BLaER1 treated with 17β-estradiol and CSF1 and Interleukin-3, amounts not matched to agents 10 nM and 100 nM (cell line): ENCODE data around the gene PPM1N.
"Not testable (repeated sequence)": the region's sequence is repeated elsewhere in the genome, so short reads cannot be mapped to it uniquely, and the experiment has no call there.

Source experiments
- H3K27ac ChIP-seq, 11 experiments: shearing (Covaris generic); formaldehyde crosslinking; 2 replicates each; pipeline ENCODE4 v1.8.1; 2022
- H3K27me3 ChIP-seq, 11 experiments: shearing (Covaris generic); formaldehyde crosslinking; 2 replicates each; pipeline ENCODE4 v1.8.1; 2022
- H3K36me3 ChIP-seq, 11 experiments: shearing (Covaris generic); formaldehyde crosslinking; 2 replicates each; pipeline ENCODE4 v1.8.1; 2022
- H3K4me1 ChIP-seq, 10 experiments: shearing (Covaris generic); formaldehyde crosslinking; 2 replicates each; pipeline ENCODE4 v1.8.1; 2022
- H3K4me2 ChIP-seq, 11 experiments: shearing (Covaris generic); formaldehyde crosslinking; 2 replicates each; pipeline ENCODE4 v1.8.1; 2022
- H3K4me3 ChIP-seq, 10 experiments: shearing (Covaris generic); formaldehyde crosslinking; 2 replicates each; pipeline ENCODE4 v1.8.1; 2022
- H3K9ac ChIP-seq, 11 experiments: shearing (Covaris generic); formaldehyde crosslinking; 2 replicates each; pipeline ENCODE4 v1.8.1; 2022
- H3K9me3 ChIP-seq, 11 experiments: shearing (Covaris generic); formaldehyde crosslinking; replicated peaks in 1 of 11; 2 replicates each; pipeline ENCODE4 v1.8.1; 2022
- H4K20me1 ChIP-seq, 11 experiments: shearing (Covaris generic); formaldehyde crosslinking; 2 replicates each; pipeline ENCODE4 v1.8.1; 2022
- Cebpa-rat ChIP-seq, 11 experiments: shearing (Covaris generic); IDR thresholded peaks; 2 replicates each; pipeline ENCODE4 v1.8.1; 2022

PPM1N gene

DNA sequence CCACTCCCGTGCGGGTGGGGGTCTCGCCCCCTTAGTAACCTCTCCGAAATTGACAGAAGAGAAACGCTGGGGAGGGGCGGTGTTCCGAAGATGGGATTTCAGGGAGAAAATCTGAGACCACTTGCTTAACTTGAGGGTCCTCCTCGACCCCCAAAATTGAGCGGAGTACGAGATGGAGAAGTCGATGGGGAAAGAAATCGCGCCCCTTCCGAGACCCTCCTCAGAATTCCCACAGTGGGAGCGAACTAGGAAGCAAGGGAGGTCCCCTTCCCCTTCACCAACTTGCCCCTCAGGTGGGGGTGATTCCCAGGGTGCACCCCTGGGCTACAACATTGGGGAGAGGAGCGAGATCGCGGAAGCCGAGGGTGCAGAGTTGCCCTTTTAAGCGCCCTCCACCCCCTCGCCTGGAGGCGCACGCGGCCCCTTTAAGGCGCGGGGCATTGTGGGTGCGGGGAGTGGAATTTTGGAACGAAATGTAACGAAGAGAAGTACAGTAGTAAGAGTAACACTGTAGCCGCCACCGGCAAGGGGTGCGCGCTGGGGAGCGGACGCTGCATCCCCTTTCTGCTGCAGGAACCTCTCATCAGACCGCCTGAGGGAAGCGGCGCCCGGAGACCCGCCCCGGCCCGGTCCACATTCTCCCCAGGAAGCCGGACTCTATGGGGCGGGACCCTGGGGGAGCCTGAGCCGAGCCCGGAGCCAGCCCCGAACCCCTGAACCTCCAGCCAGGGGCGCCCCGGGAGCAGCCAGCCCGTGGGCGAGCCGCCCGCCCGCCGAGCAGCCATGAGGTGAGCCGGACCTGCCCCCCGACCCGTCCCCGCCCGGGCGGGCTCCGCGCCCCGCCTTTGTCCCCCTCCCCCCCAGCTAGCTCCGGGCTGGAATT, 9.0 kb downstream of the PPM1N start, which contains the start of gene VASP:
TSS of gene VASP (plus strand) at position 491 of the 883 bp plus-strand sequence. CDS start at position 784, 293 bp downstream.
- Histone ChIP-seq H3K9ac (peak within 1 kb of the TSS; percentile 89 to 97 (median 93)), H3K27ac (peak within 1 kb of the TSS; percentile 84 to 94 (median 90)), H4K20me1 (peaks cover 5 to 44% (median 37%) of the 10 kb centered on the region in 11 experiments; a peak in 17 of 22 replicates), H3K9me3 (no peaks in the 10 kb centered on the region), H3K4me3 (peak within 1 kb of the TSS; percentile 80 to 99 (median 97)), H3K4me1 (peaks cover 48 to 69% (median 57%) of the 10 kb centered on the region in 10 experiments), H3K4me2 (peak within 1 kb of the TSS; percentile 91 to 99 (median 95)), H3K36me3 (peaks cover 0 to 35% (median 8%) of the 10 kb centered on the region in 11 experiments; a peak in 12 of 22 replicates), H3K27me3 (no peaks in the 10 kb centered on the region)
- no peak for TF ChIP-seq Cebpa-rat (IDR thresholded peaks at IDR 0.05)

DNA sequence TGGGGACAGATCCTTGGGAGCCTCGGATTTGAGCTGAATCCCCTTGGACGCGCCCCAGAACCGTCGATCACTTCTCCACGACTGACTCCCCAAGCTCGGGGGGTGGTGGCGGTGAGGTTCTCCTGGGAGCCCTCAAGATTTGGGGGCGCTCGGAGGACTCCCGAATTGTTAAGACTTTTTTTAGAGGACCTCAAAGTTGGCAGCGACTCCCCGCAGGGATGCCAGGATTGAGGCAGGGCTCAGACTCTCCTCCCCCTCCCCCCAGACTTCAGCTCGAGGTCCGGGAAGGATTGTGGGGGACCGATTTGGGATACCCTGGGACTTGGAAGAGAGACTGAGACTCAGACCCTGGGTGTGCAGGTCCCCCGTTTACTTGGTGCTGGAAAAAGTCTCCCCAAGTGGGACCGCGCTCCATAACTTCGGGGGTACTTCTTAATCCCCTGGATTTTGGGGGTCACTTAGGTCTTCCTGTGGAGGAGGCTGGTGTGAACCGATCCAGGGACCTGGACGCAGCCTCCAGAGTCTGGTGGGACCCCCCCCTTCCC, 9.7 kb downstream of the PPM1N start:
- H3K9ac ChIP-seq = peak overlapping the region; percentile 89 to 97 (median 93)
- peak overlapping the region; percentile 71 to 99 (median 95); a peak in 21 of 22 replicates for H3K4me2 ChIP-seq
- peak overlapping the region; percentile 84 to 94 (median 90) for H3K27ac ChIP-seq
- H4K20me1 ChIP-seq = peaks cover 7 to 51% (median 37%) of the 10 kb centered on the region in 11 experiments; a peak in 18 of 22 replicates
- no peaks in the 10 kb centered on the region for H3K27me3 ChIP-seq
- no peaks in the 10 kb centered on the region for H3K9me3 ChIP-seq
- H3K4me3 ChIP-seq = peak overlapping the region; percentile 80 to 99 (median 97)
- H3K4me1 ChIP-seq = peaks cover 49 to 69% (median 59%) of the 10 kb centered on the region in 10 experiments
- TF ChIP-seq Cebpa-rat (IDR thresholded peaks at IDR 0.05) = no peak
- H3K36me3 ChIP-seq = peaks cover 0 to 42% (median 8%) of the 10 kb centered on the region in 11 experiments; a peak in 12 of 22 replicates

- Histone ChIP-seq H3K36me3 (peaks cover 0 to 47% (median 8%) of the 10 kb centered on the region in 11 experiments; a peak in 12 of 22 replicates), H3K27me3 (no peaks in the 10 kb centered on the region), H3K4me2 (peak overlapping the region; percentile 71 to 99 (median 95)), H3K27ac (peak overlapping the region; percentile 84 to 94 (median 90)), H4K20me1 (peaks cover 8 to 56% (median 42%) of the 10 kb centered on the region in 11 experiments; a peak in 18 of 22 replicates), H3K4me1 (peaks cover 54 to 69% (median 64%) of the 10 kb centered on the region in 10 experiments), H3K4me3 (peak overlapping the region; percentile 80 to 99 (median 97)), H3K9me3 (no peaks in the 10 kb centered on the region), H3K9ac (peak overlapping the region; percentile 89 to 97 (median 93))
- TF ChIP-seq Cebpa-rat (IDR thresholded peaks at IDR 0.05) = no peak
These were observed 10.2 kb downstream of the PPM1N start for GRCh38 chr19:45508417-45508860.

- peaks cover 60 to 69% (median 66%) of the 10 kb centered on the region in 10 experiments for H3K4me1 ChIP-seq
- peak overlapping the region; percentile 89 to 97 (median 93) for H3K9ac ChIP-seq
- H4K20me1 ChIP-seq = peaks cover 8 to 62% (median 49%) of the 10 kb centered on the region in 11 experiments; a peak in 18 of 22 replicates
- H3K36me3 ChIP-seq = peaks cover 0 to 53% (median 11%) of the 10 kb centered on the region in 11 experiments; a peak in 13 of 22 replicates
- no peak for TF ChIP-seq Cebpa-rat (IDR thresholded peaks at IDR 0.05)
- H3K27ac ChIP-seq = peak overlapping the region; percentile 84 to 94 (median 90)
- no peaks in the 10 kb centered on the region for H3K9me3 ChIP-seq
- peak overlapping the region; percentile 80 to 99 (median 97) for H3K4me3 ChIP-seq
- H3K27me3 ChIP-seq = no peaks in the 10 kb centered on the region
- peak overlapping the region; percentile 91 to 99 (median 95) for H3K4me2 ChIP-seq
These were observed 10.8 kb downstream of the PPM1N start for GRCh38 chr19:45508861-45509691.

DNA sequence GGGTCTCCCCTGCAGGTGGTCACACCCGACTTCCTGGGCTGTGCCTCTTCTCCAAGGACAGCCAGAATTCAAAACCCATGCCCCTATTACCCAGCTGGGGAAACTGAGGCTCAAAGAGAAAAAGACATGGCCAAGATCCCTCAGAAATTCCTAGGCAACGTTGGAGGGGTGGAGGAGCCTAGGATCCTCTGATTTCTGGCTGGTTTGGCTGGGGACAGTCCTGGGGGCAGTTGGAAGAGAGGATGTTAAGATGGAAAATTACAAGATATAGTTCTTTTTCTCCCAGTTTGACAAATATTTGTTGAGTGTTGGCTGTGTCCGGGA, 11.4 kb downstream of the PPM1N start:
- H3K4me3 ChIP-seq = peak overlapping the region in 9 of 10 experiments; percentile 80 to 99 (median 98); a peak in 19 of 20 replicates
- H4K20me1 ChIP-seq = peaks cover 8 to 68% (median 52%) of the 10 kb centered on the region in 11 experiments; a peak in 18 of 22 replicates

DNA sequence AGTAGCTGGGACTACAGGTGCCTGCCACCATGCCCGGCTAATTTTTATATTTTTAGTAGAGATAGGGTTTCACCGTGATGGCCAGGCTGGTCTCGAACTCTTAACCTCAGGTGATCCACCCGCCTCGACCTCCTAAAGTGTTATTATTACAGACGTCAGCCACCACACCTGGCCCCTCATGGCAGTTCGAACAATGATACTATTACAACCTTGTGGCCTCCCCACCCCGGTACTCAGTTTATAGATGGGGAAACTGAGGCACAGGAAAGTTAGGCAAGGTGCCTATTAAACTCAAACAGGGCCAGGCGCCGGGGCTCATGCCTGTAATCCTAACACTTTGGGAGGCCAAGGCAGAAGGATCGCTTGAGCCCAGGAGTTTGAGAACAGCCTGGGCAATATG, 12.1 kb downstream of the PPM1N start:
- not testable (repeated sequence) for H3K9me3 ChIP-seq, H3K27me3 ChIP-seq
- H4K20me1 ChIP-seq = peaks cover 8 to 75% (median 52%) of the 10 kb centered on the region in 11 experiments; a peak in 18 of 22 replicates
- H3K9ac ChIP-seq = peak overlapping the region in 9 of 11 experiments; percentile 53 to 95 (median 91); a peak in 15 of 22 replicates
- H3K4me1 ChIP-seq = peaks cover 62 to 81% (median 71%) of the 10 kb centered on the region in 10 experiments
- peak overlapping the region; percentile 91 to 99 (median 95); a peak in 21 of 22 replicates for H3K4me2 ChIP-seq
- H3K36me3 ChIP-seq = peaks cover 0 to 61% (median 11%) of the 10 kb centered on the region in 11 experiments; a peak in 13 of 22 replicates
- H3K27ac ChIP-seq = peak overlapping the region in 4 of 11 experiments; percentile 68 to 94 (median 90); a peak in 6 of 22 replicates
- peak overlapping the region in 7 of 10 experiments; percentile 80 to 99 (median 98); a peak in 13 of 20 replicates for H3K4me3 ChIP-seq

More for the DNA sequence above, 11.4 kb downstream of the PPM1N start:
- H3K9me3 ChIP-seq = no peaks in the 10 kb centered on the region
- peaks cover 64 to 75% (median 68%) of the 10 kb centered on the region in 10 experiments for H3K4me1 ChIP-seq
- H3K27ac ChIP-seq = peak overlapping the region; percentile 21 to 94 (median 68); a peak in 21 of 22 replicates
- no peak for TF ChIP-seq Cebpa-rat (IDR thresholded peaks at IDR 0.05)
- no peaks in the 10 kb centered on the region for H3K27me3 ChIP-seq
- H3K36me3 ChIP-seq = peaks cover 0 to 59% (median 11%) of the 10 kb centered on the region in 11 experiments; a peak in 13 of 22 replicates
- peak overlapping the region; percentile 91 to 99 (median 95) for H3K4me2 ChIP-seq
- H3K9ac ChIP-seq = peak overlapping the region; percentile 53 to 95 (median 91); a peak in 20 of 22 replicates

DNA sequence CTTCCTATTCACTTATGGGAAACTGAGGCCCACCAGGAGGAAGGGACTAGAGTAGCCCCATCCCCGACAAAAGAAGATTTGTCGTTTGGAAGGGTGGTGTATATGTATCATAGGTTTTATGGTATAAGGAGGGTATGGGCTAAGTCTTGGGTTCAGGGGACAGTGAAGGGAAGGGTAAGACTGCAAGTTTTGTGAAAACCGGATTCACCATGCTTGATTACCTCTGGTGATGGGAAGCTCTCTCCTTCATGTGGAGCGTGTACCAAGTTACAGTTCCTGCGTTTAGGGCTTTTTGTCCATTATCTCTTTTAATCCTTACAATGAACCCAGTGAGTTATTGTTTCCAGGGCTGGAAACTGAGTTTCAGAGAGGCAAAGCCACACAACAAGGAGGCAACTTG, 12.8 kb downstream of the PPM1N start:
- Histone ChIP-seq H3K4me3 (peak overlapping the region in 4 of 10 experiments; percentile 54 to 99 (median 98); a peak in 8 of 20 replicates), H3K4me2 (peak overlapping the region; percentile 34 to 99 (median 94); a peak in 21 of 22 replicates), H3K9me3 (no peaks in the 10 kb centered on the region), H3K9ac (peak overlapping the region in 5 of 11 experiments; percentile 0 to 95 (median 73); a peak in 8 of 22 replicates), H3K27me3 (no peaks in the 10 kb centered on the region), H3K36me3 (peaks cover 0 to 67% (median 13%) of the 10 kb centered on the region in 11 experiments; a peak in 13 of 22 replicates), H3K4me1 (peaks cover 62 to 81% (median 71%) of the 10 kb centered on the region in 10 experiments), H4K20me1 (peaks cover 8 to 82% (median 52%) of the 10 kb centered on the region in 11 experiments; a peak in 18 of 22 replicates), H3K27ac (0 out of 22 replicates have a peak overlapping the region, but pooled peaks of 1 of the 11 experiments have one; percentile 18)
- TF ChIP-seq Cebpa-rat (IDR thresholded peaks at IDR 0.05) = no peak
